Esophagus muscularis mucosa (tissue), 4 donors: ENCODE results near the gene EFNA1. TPM values are rescaled to one million over a fixed set of nuclear protein-coding genes. Genes with fewer than 3 reads are reported as not detected.

Experiments
- DNase-seq: peaks from one replicate; pipeline ENCODE4 v3.0.0-alpha.2; 2017; ENCODE audit errors: extremely low spot score
- H3K27ac ChIP-seq, 4 donors: fragments of 200-600 bp; sonication (generic); replicated peaks in 1 of 4; 1 replicate in 3 of 4; 2 replicates in 1 of 4; pipeline ENCODE4 v1.5.1; 2016 to 2019; ENCODE audit warnings: mild to moderate bottlenecking in 1 of 4
- H3K27me3 ChIP-seq, 4 donors: fragments of 200-600 bp; sonication (generic); one replicate each; pipeline versions ENCODE4 v1.5.1 to v1.6.0; 2016 to 2019
- H3K36me3 ChIP-seq, 4 donors: fragments of 200-600 bp; sonication (generic); one replicate each; pipeline ENCODE4 v1.5.1; 2016 to 2019
- H3K4me1 ChIP-seq, 4 donors: fragments of 200-600 bp; sonication (generic); one replicate each; pipeline ENCODE4 v1.5.1; 2016 to 2019
- H3K4me3 ChIP-seq, 4 donors: fragments of 200-600 bp; sonication (generic); 1 replicate in 2 of 4; 2 replicates in 2 of 4; pipeline ENCODE4 v1.5.1; 2016 to 2019; ENCODE audit warnings: mild to moderate bottlenecking in 4 of 4, moderate library complexity in 1 of 4
- H3K9me3 ChIP-seq, 4 donors: fragments of 200-600 bp; sonication (generic); 1 replicate in 3 of 4; 2 replicates in 1 of 4; pipeline ENCODE4 v1.5.1; 2016 to 2019
- EP300 ChIP-seq: sonication (generic); formaldehyde crosslinking; IDR thresholded peaks from one replicate; pipeline ENCODE4 v1.6.1; 2017; ENCODE audit warnings: antibody characterized with exemption
- POLR2A ChIP-seq: fragments of 450-650 bp; IDR thresholded peaks from one replicate; pipeline ENCODE4 v1.6.1; 2017; ENCODE audit warnings: antibody characterized with exemption, moderate library complexity, mild to moderate bottlenecking, low read depth
- POLR2AphosphoS5 ChIP-seq, 2 donors: sonication (generic); formaldehyde crosslinking; IDR thresholded peaks; one replicate each; pipeline ENCODE4 v1.6.1; 2017; ENCODE audit warnings: antibody characterized with exemption in 2 of 2
- WGBS: methylation state at CpG from one replicate; pipeline ENCODE4 v1.1.5; 2018; 5-methylcytosine and 5-hydroxymethylcytosine counted together
- intact Hi-C: fragments of 100-400 bp; cut with DNase I; formaldehyde crosslinking; loops from one replicate; pipeline ENCODE4 v1.15.1; 2023
- total RNA-seq, 4 donors: library from RNA; depleted of rRNA; stranded (reverse); fragments of >200 nt; gene quantifications; one replicate each; pipeline versions ENCODE4 v1.1.0 to v1.2.1, GENCODE V29; 2016
- TF ChIP-seq, protein P1 (sequence below), 3 experiments: fragments of 200-600 bp in 2 of 3; fragments of 450-650 bp in 1 of 3; sonication (generic) in 2 of 3; IDR thresholded peaks; one replicate each; pipeline ENCODE4 v1.5.1; 2017 to 2019; ENCODE audit warnings: antibody characterized with exemption in 3 of 3, mild to moderate bottlenecking in 2 of 3, moderate library complexity in 1 of 3

Gene EFNA1
- total RNA-seq, 4 donors from 2014 or later: 11.2 to 37.3 (median 27.5) TPM

DNA sequence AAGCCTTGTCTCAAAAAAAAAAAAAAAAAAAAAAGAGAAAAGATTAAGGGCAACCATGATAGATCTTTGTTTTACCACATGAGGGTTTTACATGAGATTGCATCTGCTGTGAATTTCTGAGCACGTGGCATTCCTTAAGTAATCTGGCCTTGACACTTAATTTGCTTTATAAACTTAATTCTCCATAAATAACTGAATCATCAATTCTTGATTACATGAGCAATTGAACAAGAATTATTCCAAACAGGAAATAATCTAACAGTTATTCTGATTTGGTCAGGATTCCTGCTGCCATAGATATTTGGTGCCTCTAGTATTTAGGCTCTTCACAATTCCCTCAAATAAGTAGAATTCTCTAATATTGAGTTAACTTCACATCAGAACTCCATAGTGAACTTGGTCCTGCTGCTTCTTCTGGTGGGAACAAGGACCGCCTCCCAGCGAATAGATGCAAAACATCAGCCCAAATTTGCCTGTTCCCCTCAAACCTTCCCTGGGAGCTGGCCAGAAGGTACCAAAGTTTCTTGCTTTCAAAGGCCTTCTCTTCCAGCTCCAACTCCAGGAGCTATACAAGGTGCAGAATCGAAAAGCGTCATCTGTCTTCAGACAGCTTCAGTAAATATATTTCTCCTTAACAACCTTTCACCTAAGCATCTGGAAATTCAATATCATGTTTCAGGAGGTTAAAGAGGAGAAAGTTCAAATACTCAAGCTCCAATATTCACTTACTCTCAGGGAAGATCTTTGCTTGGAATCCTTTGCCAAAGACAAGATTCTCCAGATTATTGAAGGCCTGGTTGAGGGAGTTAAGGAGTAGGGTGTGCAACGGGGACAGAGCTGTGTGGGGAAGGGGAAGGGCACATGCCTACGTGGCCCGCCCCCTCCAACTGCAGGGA is 44.4 kb downstream of the EFNA1 start:
- 37% methylated on average over 8 of the region's 8 CpGs for WGBS
- H3K36me3 ChIP-seq: peaks cover 0 to 26% (median 23%) of the 10 kb centered on the region in 4 donors
- intact Hi-C loops: loop anchor here (5.0 kb wide), 1 partner anchor 45 kb away; the partner anchor contains the start of gene EFNA1
- peaks cover 33 to 65% (median 49%) of the 10 kb centered on the region in 4 donors for H3K4me1 ChIP-seq
- H3K9me3 ChIP-seq: no peaks in the 10 kb centered on the region
- TF ChIP-seq POLR2A: no peak
- TF ChIP-seq EP300: no peak
- TF ChIP-seq, protein P1, sequence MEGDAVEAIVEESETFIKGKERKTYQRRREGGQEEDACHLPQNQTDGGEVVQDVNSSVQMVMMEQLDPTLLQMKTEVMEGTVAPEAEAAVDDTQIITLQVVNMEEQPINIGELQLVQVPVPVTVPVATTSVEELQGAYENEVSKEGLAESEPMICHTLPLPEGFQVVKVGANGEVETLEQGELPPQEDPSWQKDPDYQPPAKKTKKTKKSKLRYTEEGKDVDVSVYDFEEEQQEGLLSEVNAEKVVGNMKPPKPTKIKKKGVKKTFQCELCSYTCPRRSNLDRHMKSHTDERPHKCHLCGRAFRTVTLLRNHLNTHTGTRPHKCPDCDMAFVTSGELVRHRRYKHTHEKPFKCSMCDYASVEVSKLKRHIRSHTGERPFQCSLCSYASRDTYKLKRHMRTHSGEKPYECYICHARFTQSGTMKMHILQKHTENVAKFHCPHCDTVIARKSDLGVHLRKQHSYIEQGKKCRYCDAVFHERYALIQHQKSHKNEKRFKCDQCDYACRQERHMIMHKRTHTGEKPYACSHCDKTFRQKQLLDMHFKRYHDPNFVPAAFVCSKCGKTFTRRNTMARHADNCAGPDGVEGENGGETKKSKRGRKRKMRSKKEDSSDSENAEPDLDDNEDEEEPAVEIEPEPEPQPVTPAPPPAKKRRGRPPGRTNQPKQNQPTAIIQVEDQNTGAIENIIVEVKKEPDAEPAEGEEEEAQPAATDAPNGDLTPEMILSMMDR (IDR thresholded peaks at IDR 0.05): no peak
- TF ChIP-seq POLR2AphosphoS5 (IDR thresholded peaks at IDR 0.05): no peak
- peaks cover 0 to 24% (median 14%) of the 10 kb centered on the region in 4 donors for H3K27me3 ChIP-seq
- peak; percentile 53 for DNase-seq
- peak overlapping the region; percentile 71 to 90 (median 84) for H3K4me3 ChIP-seq
- H3K27ac ChIP-seq: peak overlapping the region; percentile 91 to 97 (median 94)

DNA sequence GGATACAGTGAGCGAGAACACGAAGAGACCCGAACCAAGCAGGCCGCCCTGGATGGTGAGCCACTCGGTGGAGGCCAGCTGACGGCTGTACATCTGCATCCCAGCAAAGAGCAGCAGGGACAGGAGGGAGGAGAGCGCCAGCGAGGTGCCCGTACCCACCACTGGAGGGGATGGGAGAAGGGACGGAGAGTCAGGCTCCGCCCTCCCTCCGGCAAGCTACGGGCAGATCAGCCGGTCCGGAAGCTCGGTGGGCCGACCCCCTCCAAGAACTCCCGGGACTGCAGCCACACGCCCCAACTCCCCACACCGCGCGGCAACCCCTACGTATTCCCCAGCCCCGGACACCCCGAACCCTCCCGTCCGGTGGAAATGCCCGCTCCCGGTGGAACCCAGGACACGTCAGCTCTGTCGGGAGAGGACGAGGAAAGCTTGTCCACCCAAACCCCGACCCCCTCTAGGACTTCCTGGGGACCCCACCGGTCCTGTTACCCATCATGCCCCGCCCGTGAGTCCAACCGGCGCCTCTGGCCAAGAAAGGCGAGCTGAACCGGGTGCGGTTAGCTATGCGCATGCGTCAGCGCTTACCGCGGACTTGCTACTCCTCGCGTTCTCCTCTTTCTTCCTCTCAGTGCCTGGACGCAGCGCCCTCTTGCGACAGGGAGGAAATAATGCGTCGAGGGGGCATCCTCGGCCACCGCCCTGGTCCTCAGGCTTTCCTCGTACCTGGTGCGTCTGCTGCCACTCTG is 45.2 kb downstream of the EFNA1 start, which contains the start of gene KRTCAP2:
KRTCAP2 (minus strand) TSS at position 573 of the 746 bp plus-strand sequence; CDS start at position 493, 80 bp downstream.
- Histone ChIP-seq H3K36me3 (peaks cover 0 to 26% (median 23%) of the 10 kb centered on the region in 4 donors), H3K4me3 (peak within 1 kb of the TSS; percentile 71 to 90 (median 84)), H3K9me3 (no peaks in the 10 kb centered on the region), H3K4me1 (peaks cover 26 to 61% (median 44%) of the 10 kb centered on the region in 4 donors), H3K27me3 (peaks cover 0 to 24% (median 14%) of the 10 kb centered on the region in 4 donors), H3K27ac (peak within 1 kb of the TSS; percentile 91 to 97 (median 94))
- intact Hi-C loops: loop anchor here (5.0 kb wide), 1 partner anchor 46 kb away; the partner anchor contains the start of gene EFNA1
- TF ChIP-seq, protein P1 (IDR thresholded peaks at IDR 0.05): peak; percentile 94 to 99 (median 96)
- TF ChIP-seq EP300: no peak
- TF ChIP-seq POLR2AphosphoS5 (IDR thresholded peaks at IDR 0.05): peak; percentile 93 to 98
- TF ChIP-seq POLR2A: peak; percentile 54
- WGBS: under 1% methylated on average over 21 of the region's 57 CpGs
- peak; percentile 97 for DNase-seq

DNA sequence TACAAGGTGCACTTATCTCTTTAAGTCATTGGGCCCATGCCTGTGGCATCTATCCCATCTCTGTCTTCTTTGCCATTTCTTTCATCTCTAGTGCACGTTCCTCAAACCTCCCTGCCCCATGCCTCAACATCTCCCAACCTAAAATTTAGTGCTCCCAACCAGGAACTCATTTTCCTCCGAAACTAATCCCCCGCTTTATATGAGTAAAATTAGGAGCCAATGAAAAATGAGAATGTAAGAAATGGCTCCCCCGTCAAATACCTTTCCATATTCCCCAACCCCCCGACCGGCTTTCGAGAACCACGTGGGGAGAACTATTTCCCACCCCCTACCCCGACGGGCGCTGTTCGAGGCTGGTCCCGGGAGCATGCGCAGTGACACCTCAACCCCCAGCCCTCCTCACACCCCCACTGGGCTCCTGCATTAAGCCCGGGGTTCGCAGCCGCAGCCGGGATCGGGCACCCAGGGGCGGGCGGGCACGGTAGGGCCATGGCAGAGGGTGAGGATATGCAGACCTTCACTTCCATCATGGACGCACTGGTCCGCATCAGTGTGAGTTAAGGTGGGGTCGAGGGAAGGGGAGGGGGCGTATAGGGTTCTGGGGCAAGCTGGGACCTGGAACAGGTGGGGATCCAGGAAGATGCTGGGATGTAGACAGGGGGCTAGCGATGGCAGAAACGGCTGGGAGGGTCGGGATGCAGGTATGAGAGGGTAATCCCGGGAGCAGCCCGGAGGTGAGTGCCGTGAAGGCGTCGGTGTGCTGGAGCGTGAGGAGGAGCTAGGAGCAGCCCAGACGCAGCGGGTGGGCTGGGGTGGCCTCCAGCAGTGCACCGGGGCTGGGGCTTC is 46.0 kb downstream of the EFNA1 start, which contains the start of gene TRIM46:
TRIM46 (plus strand) TSS at position 372 of the 846 bp plus-strand sequence; CDS start at position 490, 118 bp downstream.
- Histone ChIP-seq H3K27me3 (peaks cover 0 to 24% (median 14%) of the 10 kb centered on the region in 4 donors), H3K4me1 (peaks cover 26 to 57% (median 39%) of the 10 kb centered on the region in 4 donors), H3K27ac (peak within 1 kb of the TSS; percentile 91 to 97 (median 94)), H3K9me3 (no peaks in the 10 kb centered on the region), H3K4me3 (peak within 1 kb of the TSS; percentile 71 to 90 (median 84)), H3K36me3 (peaks cover 0 to 24% (median 22%) of the 10 kb centered on the region in 4 donors)
- no peak for TF ChIP-seq POLR2AphosphoS5 (IDR thresholded peaks at IDR 0.05)
- TF ChIP-seq, protein P1 (IDR thresholded peaks at IDR 0.05): peak in 1 of 3 experiments; percentile 12
- intact Hi-C loops: loop anchor here (5.0 kb wide), 1 partner anchor 46 kb away; the partner anchor contains the start of gene EFNA1
- peak; percentile 55 for DNase-seq
- WGBS: 3% methylated on average over 31 of the region's 38 CpGs
